ENCODE results near the gene GMPS. TPM values are rescaled to one million over a fixed set of nuclear protein-coding genes. Genes with fewer than 3 reads are reported as not detected.

The GMPS gene
- total and polyA plus RNA-seq, 2 of the 4 experiments (the other 2 are of a cell fraction) = 33.9 to 52.5 TPM

- dilution Hi-C loops (cut with HindIII; ENCODE audit: low sequenced_read_pairs, unreplicated experiment) = no loop called here
- intact Hi-C loops (cut with micrococcal nuclease) = loop anchor here (10.0 kb wide), 1 partner anchor 1518 kb away; no protein-coding TSS in a partner anchor
- Histone ChIP-seq H2BK15ac (ENCODE audit: low read depth, low read length) (no peak overlapping the region), H3K9me3 (ENCODE audit: control insufficient read depth, insufficient read depth, low read length) (no peaks in the 10 kb centered on the region), H3K27me3 (ENCODE audit: control insufficient read depth, insufficient read depth, low read length) (no peaks in the 10 kb centered on the region), H3K4me3 (ENCODE audit: insufficient read depth, low read depth, low read length) (peak overlapping the region; percentile 63), H3K4me2 (ENCODE audit: low read depth, low read length) (peak overlapping the region; percentile 99), H3K9ac (ENCODE audit: low read depth, low read length) (peak overlapping the region; percentile 55; the same call in 1 of the 2 replicates), H3K9me1 (ENCODE audit: insufficient read depth, low read length) (no peaks in the 10 kb centered on the region), H3K56ac (ENCODE audit: extremely low read depth, insufficient read depth, low read length) (no peak overlapping the region), H3K27ac (ENCODE audit: insufficient read depth, low read length) (no peak overlapping the region), H3K36me3 (ENCODE audit: control insufficient read depth, insufficient read depth, low read length) (peaks cover 4% of the 10 kb centered on the region; the same call in 1 of the 2 replicates), H3K79me1 (ENCODE audit: low read depth in 1 of 2, low read length in 2 of 2) (peaks cover 3 to 31% of the 10 kb centered on the region in 2 experiments; a peak in 3 of 4 replicates), H2BK120ac (ENCODE audit: low read depth, low read length) (no peak overlapping the region), H2BK20ac (ENCODE audit: low read depth, low read length) (no peak overlapping the region), H3K4ac (ENCODE audit: low read depth, low read length) (no peak overlapping the region), H3K18ac (ENCODE audit: low read depth, low read length) (no peak overlapping the region), H2AK9ac (replicated peaks; ENCODE audit: low read depth, low read length, poor library complexity) (no peak overlapping the region), H4K91ac (ENCODE audit: insufficient read depth, low read depth, low read length) (no peak overlapping the region), H2AFZ (replicated peaks; ENCODE audit: low read length, poor library complexity) (no peak overlapping the region), H2AK5ac (ENCODE audit: low read depth, low read length) (no peak overlapping the region), H3K4me1 (ENCODE audit: control insufficient read depth, insufficient read depth, low read length) (no peaks in the 10 kb centered on the region), H4K5ac (ENCODE audit: low read depth, low read length) (no peak overlapping the region), H2BK5ac (ENCODE audit: low read depth, low read length, poor library complexity, severe bottlenecking) (peak overlapping the region; percentile 48), H3K23ac (ENCODE audit: low read depth, low read length) (peak overlapping the region; percentile 41; the same call in 1 of the 2 replicates), H3K14ac (replicated peaks; ENCODE audit: low read depth, low read length) (no peak overlapping the region), H4K20me1 (ENCODE audit: insufficient read depth, low read length) (peaks cover 5% of the 10 kb centered on the region; the same call in 1 of the 2 replicates), H4K8ac (ENCODE audit: low read depth in 2 of 2, low read length in 2 of 2) (no peak overlapping the region)
- ATAC-seq (ENCODE audit: low read depth) = no peak
- ChIA-PET CTCF (no interaction called here), POLR2A (ENCODE audit: unreplicated experiment) (no interaction called here)
- WGBS, 2 experiments (ENCODE audit: extremely low coverage in 2 of 2, insufficient read length in 1 of 2) = 100% methylated on average over 1 of the region's 2 CpGs; no CpG with 5 or more reads in 1 of the 2 experiments
- in situ Hi-C loops (cut with MboI; ENCODE audit: low sequenced_read_pairs) = no loop called here
- BruUV-seq (replicated peaks) = no TSS peak
- DNase-seq = no peak
- TF ChIP-seq POLR2A (IDR thresholded peaks at IDR 0.05; ENCODE audit: low read depth, low read length) (no peak), RFX5 (IDR thresholded peaks at IDR 0.05; ENCODE audit: low read depth, low read length) (no peak), USF2 (IDR thresholded peaks at IDR 0.05; ENCODE audit: low read depth, low read length) (no peak), ELK1 (IDR thresholded peaks at IDR 0.05; ENCODE audit: borderline replicate concordance, low read depth, low read length) (no peak), RCOR1 (IDR thresholded peaks at IDR 0.05; ENCODE audit: insufficient replicate concordance, low read length) (no peak), MAZ (IDR thresholded peaks at IDR 0.05; ENCODE audit: borderline replicate concordance, low read depth, low read length) (no peak), MAFK (IDR thresholded peaks at IDR 0.05; ENCODE audit: low read depth, low read length) (no peak)
These were observed 18.1 kb upstream of the GMPS start for GRCh38 chr3:155852341-155852740.
